GM13976 (cell line): ENCODE measurements around the gene APMAP.

Experiments
- DNase-seq: peaks from one replicate; pipeline ENCODE4 v3.0.0; 2012; ENCODE audit warnings: low spot score
- in situ Hi-C: fragments of 300-500 bp; cut with MboI; formaldehyde crosslinking; loops from one replicate; pipeline ENCODE4 v1.12.0; 2022; ENCODE audit warnings: low sequenced_read_pairs, mixed read lengths, inconsistent platforms; ENCODE audit not compliant: unreplicated experiment
- TF ChIP-seq, protein P1 (sequence below): IDR thresholded peaks from 2 replicates; pipeline ENCODE4 v1.5.1; 2012; ENCODE audit warnings: borderline replicate concordance, mild to moderate bottlenecking; ENCODE audit not compliant: insufficient read depth; ENCODE audit errors: extremely low read depth, missing control alignments, control extremely low read depth

APMAP gene

DNA sequence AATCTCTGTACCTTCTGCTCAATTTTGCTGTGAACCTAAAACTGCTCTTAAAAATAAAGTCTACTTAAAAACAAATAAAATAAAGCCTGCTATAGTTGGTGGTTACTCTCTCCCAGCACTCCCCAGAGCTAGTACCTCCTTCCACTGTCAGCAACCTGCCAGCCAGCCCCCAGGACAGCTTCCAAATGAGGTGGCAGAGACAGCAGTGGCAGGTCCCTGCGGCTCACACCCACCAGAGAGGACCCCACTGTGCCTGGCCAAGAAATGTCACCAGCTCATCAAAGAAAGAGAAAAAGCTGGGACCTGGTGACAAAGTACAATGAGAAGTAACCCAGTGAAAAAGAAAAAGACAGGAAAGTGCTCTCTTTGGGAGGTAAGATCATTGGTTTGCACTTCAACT is 15.2 kb downstream of the APMAP start:
- TF ChIP-seq, protein P1, sequence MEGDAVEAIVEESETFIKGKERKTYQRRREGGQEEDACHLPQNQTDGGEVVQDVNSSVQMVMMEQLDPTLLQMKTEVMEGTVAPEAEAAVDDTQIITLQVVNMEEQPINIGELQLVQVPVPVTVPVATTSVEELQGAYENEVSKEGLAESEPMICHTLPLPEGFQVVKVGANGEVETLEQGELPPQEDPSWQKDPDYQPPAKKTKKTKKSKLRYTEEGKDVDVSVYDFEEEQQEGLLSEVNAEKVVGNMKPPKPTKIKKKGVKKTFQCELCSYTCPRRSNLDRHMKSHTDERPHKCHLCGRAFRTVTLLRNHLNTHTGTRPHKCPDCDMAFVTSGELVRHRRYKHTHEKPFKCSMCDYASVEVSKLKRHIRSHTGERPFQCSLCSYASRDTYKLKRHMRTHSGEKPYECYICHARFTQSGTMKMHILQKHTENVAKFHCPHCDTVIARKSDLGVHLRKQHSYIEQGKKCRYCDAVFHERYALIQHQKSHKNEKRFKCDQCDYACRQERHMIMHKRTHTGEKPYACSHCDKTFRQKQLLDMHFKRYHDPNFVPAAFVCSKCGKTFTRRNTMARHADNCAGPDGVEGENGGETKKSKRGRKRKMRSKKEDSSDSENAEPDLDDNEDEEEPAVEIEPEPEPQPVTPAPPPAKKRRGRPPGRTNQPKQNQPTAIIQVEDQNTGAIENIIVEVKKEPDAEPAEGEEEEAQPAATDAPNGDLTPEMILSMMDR = no peak
- in situ Hi-C loops = no loop called here
- no peak for DNase-seq

DNA sequence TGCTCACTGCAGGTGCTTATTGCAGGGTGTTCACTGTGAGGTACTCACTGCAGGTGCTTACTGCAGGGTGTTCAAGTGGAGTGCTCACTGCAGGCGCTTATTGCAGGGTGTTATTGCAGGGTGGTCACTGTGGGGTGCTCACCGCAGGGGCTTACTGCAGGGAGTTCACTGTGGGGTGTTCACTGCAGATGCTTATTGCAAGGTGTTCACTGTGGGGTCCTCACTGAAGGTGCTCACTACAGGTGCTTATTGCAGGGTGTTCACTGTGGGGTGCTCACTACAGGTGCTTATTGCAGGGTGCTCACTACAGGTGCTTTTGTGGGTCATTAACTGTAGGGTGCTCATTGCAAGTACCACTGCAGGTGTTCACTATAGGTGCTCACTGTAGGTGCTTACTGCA is 20.2 kb downstream of the APMAP start:
- DNase-seq = no peak
- in situ Hi-C loops = no loop called here
- TF ChIP-seq, protein P1 = no peak

DNA sequence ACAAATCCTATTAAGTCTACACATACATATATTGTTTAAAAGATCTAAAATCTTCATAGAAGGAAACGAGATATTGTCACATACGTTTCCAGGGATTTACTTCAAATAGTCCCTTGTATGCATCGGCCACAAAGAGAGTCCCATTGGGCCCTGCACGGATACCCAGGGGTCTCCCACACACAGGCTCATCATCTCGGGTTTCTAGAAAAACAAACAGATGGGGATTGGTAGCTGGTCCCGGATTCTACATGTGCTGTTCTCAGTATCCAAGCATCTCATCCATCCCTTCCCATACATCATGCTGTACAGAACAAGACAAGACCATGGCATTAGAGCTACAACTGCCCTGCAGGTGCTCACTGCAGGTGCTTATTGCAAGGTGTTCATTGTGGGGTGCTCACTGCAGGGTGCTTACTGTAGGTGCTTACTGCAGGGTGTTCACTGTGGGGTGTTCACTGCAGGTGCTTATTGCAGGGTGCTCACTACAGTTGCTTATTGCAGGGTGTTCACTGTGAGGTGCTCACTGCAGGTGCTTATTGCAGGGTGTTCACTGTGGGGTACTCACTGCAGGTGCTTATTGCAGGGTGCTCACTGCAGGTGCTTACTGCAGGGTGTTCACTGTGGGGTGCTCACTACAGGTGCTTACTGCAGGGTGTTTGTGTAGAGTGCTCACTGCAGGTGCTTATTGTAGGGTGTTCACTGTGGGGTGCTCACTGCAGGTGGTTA is 21.0 kb downstream of the APMAP start:
- in situ Hi-C loops = no loop called here
- DNase-seq = no peak
- TF ChIP-seq, protein P1 = no peak

DNA sequence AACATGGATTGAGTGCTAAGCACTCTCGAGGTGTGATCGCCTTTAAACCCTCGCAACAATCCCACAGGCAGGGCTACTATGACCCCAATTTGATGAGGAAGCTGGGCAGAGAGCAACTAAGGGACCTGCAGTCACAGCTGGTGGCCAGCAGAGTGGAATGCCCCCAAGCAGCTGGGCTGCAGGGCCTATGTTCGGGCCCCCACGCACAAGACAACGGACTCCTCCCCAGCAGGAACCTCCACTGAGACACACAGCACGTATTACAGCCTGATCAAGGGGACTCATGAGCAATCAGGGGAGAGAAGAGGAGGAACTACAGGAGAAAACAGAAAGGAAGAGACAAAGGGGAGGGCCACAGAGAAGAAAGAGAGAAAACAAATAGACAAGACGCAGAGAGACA is 21.8 kb downstream of the APMAP start:
- in situ Hi-C loops = no loop called here
- DNase-seq = no peak
- TF ChIP-seq, protein P1 = no peak

DNA sequence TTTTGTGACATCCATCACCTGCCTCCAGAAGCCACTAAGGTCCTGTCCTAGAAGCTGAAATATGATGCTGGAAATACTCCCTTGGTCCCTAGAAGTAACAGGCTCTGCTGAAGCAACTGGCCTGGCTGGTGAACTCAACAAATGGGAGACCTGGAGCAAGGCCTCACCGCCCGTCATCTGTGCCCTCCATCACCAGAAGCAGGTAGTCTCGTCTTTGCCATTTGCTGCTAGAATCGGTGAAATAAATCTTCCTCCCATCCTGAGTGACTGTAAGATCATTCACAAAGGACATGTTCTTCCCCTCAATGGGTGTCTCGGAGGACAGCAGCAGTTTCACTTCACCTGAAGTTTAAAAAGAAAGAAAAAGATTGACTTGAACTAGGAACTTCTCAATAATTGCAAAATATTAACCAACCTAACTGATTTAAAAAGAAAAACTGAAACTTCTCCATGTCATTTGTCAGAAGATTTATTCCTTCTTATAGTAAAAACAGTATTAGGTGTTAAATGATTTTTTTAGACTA is 22.5 kb downstream of the APMAP start:
- DNase-seq = no peak
- TF ChIP-seq, protein P1 = no peak
- in situ Hi-C loops = no loop called here

DNA sequence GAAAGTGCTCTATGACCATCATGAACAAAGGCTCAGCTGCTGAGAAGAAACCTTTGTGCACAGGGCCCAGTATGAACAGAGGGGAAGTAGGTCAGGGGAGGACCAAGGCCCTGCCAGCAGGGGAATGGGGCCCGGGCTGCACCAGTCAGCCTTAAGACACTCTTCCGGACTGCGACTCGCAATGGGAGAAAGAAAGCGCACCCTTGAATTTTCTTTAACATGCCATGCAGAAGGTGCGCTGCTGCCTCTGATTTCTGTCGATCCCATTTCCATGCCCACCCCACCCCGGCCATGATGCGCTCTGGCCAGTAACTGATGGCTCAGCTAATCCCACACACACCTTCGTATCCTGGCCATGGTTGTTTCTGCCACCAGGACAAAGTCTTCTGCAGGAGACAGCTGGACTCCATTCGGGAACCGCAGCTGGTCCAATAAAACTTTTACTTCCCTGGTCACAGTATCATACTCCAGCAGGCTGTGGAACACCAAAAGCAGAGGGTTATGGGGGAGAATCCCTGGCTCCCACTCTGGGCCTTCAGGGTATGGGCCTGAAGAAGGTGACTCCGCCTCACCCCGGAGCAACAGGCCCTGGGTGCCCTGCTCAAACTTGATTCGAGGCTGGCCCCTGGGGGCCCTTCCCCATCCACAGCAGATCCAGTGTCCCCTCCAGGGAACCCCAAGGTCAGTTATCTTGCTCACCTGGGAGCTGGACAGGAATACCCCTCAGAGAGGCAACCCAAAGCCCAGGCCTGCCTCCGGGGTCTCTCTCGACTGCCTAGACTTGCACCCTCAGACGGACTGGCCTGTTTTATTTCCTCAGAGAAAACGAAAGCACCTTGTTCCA is 23.1 kb downstream of the APMAP start:
- DNase-seq = no peak
- in situ Hi-C loops = no loop called here
- TF ChIP-seq, protein P1 = no peak
